Kidney tubule cell (primary cell): Measurements from ENCODE around the gene DMRTA1.
"Not testable (repeated sequence)": the region's sequence is repeated elsewhere in the genome, so short reads cannot be mapped to it uniquely, and the experiment has no call there.

ENCODE experiments used
- DNase-seq: peaks from one replicate; pipeline ENCODE4 v3.0.0-alpha.2; 2018; ENCODE audit warnings: low spot score

Gene DMRTA1

DNA sequence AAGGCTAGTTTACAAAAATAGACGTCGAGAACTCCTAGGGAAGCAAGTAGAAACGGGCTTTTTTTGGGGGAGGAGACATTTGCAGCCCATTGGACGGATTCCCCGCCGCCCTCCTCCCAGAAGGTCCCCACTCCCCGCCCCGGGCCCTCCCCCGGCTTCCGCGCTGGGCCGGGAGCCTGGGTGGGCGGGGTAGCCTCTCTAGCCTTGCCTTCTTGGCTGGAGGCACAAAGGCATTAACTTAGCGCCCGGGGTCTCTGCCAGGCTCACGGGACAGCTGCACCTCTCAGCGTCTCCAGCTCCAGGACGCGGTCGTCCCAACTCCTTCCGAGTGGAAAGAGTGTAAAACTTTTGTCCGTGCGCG lies at the start of gene DMRTA1:
Gene DMRTA1, plus strand, starts transcription at position 236 of the 361 bp plus-strand sequence. CDS start 242 bp downstream, outside the sequence.
- DNase-seq: peak; percentile 82

DNA sequence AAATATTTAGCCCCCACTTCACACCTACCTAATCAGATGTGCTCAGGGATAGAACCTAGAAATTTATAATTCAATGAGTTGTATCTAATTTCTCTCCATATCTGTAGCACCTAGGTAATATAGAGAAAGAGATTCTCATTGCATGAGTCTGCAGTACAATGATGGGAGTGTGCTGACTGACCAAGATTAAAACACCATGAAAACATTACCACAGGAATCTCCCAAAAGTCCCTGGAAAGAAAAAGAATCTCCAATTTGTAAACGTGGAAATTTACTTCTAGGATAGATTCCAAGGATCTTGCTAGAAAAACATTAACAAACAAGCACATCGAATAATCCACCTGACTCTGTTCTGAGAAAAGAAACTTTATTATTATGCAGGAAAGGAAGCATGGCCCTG lies 45.0 kb upstream of the DMRTA1 start:
- peak; percentile 74 for DNase-seq

- DNase-seq: no peak
These were observed 40.6 kb upstream of the DMRTA1 start for GRCh38 chr9:22405869-22406659.

GRCh38 chr9:22413884-22414283 lies 32.7 kb upstream of the DMRTA1 start:
- DNase-seq: peak; percentile 49

GRCh38 chr9:22415941-22416691 lies 30.5 kb upstream of the DMRTA1 start:
- no peak for DNase-seq

GRCh38 chr9:22416692-22417060 lies 29.9 kb upstream of the DMRTA1 start:
- DNase-seq: peak; percentile 62

DNA sequence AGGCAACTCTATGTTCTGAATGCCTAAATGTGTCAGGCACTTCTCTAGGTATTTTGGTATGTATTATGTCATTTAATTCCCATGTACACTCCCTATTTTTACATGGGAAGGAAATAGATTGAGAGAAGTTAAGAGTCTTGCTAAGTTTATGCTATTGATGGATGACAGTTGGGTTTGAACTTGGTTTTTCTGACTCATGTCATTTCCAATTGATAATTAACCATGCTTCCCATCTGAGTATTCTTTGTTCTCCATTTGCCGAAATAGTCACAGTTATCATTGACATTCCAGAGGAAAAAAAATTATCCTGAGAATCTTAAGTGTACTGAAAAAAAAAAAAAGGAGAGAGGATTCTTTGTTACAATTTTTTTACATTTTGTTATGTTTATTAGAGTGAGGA lies 23.1 kb upstream of the DMRTA1 start:
- peak; percentile 75 for DNase-seq

DNA sequence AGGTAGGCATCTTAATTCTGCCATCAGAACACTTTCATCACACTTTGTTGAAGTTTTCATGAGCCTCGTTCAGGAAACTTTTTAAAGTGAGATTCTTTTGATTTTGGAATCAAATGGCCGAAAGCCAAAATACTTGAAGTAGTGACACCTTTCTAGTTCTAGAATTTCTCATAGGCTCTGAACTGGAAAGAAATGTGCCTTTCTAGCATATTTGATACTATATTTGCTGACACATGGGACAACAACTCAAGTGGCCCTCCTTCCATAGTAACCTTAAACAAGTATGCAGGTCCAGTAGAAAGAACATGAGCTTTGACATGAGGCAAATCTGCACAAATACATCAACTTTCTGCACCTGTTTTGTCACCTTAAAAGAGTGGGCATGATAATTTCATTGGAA lies 22.0 kb upstream of the DMRTA1 start:
- peak; percentile 67 for DNase-seq

GRCh38 chr9:22425551-22425950 lies 21.1 kb upstream of the DMRTA1 start:
- peak; percentile 57 for DNase-seq

- DNase-seq: no peak
These were observed 19.3 kb upstream of the DMRTA1 start for GRCh38 chr9:22427226-22427880.

DNA sequence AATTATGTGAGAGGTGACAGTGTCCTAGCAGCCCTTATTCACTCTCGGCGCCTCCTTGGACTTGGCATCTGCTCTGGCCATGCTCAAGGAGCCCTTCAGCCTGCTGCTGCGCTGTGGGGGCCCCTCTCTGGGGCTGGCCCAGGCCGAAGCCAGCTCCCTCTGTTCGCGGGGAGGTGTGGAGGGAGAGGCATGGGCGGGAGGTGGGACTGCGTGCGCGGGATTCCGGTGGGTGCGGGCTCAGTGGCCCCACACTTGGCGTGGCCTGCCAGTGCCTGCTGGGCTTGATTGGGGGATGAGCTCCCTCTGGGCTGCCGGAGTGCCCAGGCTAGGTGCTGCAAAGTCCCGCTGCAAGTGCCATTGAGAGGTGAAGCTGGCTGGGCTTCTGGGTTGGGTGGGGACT lies 12.9 kb upstream of the DMRTA1 start:
- DNase-seq: no peak

DNA sequence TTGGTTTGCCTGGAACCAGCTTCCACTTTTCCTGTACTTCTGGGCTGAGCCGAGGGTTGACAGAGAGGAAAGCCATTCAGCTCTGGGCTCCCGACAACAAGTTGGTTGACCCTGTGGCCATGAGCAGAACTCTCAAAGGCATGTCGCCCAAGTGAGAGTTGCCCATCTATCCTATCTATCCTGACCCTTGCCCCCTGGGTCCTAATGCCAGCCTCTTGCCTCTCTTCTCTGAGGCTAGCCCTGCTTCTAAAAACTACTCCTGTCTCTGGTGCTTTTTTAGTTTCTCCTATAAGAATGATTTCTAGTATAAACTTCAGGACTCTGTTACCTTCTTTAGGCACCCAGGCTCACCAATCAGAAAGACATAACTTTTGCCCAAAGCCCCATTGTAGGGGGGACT lies 11.4 kb upstream of the DMRTA1 start:
- not testable (repeated sequence) for DNase-seq

- not testable (repeated sequence) for DNase-seq
These were observed 9.1 kb upstream of the DMRTA1 start for GRCh38 chr9:22437461-22438067.

DNA sequence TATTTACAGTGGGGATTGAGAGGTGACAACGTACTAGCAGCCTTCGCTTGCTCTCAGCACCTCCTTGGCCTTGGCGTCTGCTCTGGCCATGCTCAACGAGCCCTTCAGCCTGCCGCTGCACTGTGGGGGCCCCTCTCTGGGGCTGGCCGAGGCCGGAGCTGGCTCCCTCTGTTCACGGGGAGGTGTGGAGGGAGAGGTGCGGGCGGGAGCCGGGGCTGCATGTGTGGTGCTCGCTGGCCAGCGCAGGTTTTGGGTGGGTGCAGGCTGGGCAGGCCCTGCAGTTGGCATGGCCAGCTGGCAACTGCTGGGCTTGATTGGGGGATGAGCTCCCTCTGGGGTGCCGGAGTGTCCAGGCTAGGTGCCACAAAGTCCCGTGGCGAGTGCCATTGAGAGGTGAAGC lies 5.8 kb upstream of the DMRTA1 start:
- DNase-seq: no peak

- DNase-seq: peak; percentile 84
These were observed 460 bp downstream of the DMRTA1 start for GRCh38 chr9:22446950-22447617.

- peak; percentile 60 for DNase-seq
These were observed 1.1 kb downstream of the DMRTA1 start for GRCh38 chr9:22447618-22448305.

DNA sequence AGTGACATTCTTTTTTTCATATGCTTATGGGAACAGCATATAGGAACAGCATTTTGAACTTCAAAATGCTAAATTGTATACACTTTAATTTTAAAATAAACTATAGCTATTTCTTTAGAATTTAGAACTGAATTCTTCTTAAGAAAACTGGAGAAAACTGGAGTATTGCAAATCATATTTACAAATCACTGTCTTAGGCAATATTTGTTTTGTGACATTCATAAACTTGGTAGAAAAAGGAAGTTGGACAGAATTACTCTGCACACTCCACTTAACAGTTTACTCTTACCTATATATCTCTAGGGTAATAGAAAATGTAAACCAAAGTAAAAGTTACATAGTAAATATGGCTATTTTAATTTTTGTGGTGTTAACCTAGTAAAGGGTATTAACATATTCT lies 3.1 kb downstream of the DMRTA1 start:
- DNase-seq: no peak

DNA sequence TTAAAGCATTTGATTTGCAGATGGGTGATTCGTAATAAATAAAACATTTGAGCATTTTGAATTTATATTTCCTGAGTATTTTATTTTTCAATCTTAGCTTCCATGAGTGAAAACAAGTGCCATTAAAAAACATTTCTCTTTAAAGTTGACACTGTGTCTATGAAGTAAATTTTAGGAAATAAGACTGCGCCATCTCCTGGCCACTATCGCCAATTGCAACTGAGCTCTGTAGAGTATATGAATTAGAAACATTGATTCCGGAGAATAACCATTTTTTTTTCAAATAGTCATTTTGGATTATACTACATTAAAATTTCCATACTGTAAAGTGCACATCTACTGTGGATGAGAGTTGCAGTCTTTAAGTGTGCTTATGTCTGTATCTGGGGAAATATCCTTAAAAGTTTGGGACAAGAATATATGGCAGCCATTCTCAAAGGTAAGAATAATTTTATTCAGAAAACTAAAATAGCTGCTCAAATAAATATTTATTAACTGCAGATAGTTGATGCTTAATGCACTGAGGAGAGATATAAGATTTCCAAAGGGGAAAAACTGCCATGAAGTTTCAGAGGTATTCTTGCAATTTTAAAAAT lies 5.9 kb downstream of the DMRTA1 start:
- peak; percentile 53 for DNase-seq

DNA sequence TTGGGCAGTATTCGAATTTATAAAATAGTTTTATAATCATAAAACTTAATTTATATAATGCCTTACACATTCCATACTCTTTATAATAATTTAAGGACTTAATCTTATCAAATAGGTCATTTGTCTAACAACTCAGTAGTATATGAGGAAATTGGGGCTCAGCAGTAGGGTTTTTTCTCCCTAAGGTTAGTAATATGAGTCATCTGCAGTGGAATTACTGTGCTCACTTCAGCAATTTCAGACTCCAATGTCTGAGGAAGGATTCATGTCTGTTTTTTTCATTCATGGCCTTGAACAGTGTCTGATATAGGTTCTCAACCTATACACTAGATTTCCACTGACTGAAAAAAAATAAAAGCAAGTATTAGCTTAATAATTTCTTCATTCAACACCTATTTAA lies 7.4 kb downstream of the DMRTA1 start:
- peak; percentile 49 for DNase-seq

DNA sequence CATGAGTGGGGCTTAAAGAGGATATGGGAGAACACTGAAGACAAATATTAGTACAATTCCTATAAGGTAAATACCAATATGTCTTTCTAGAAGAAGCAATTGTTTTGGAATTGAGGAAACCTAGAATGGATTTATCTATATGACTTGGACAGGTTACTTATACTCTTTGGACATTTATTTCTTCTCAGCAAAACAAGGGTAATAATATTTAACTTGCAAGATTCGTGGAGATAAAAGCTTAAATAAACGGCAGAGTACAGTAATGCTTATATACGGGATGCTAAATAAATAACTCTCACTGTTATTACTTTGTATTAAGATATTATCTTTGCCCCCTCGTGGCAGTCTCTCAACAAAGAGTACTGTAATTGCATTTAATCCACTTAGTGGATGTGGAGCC lies 8.6 kb downstream of the DMRTA1 start:
- no peak for DNase-seq

GRCh38 chr9:22457448-22457847 lies 10.8 kb downstream of the DMRTA1 start:
- DNase-seq: no peak
